Activated naive CD4-positive, alpha-beta T cell treated with Interleukin-2 at 50 U/mL for 16 hours (primary cell): ENCODE measurements around the gene GNB1.
A peak's percentile ranks its signal among the peaks of the same experiment; 100 is the strongest.
"Not testable (repeated sequence)": the region's sequence is repeated elsewhere in the genome, so short reads cannot be mapped to it uniquely, and the experiment has no call there.

Experiments
- DNase-seq: peaks from one replicate; pipeline ENCODE4 v3.0.0-alpha.2; 2020

Gene GNB1

GRCh38 chr1:1889090-1889750 lies 1.7 kb downstream of the GNB1 start:
- DNase-seq: no peak

- not testable (repeated sequence) for DNase-seq
These were observed 7.0 kb downstream of the GNB1 start for GRCh38 chr1:1883890-1884289.

GRCh38 chr1:1883092-1883873 lies 7.6 kb downstream of the GNB1 start:
- DNase-seq: no peak

- no peak for DNase-seq
These were observed 9.2 kb downstream of the GNB1 start for GRCh38 chr1:1881727-1882126.

GRCh38 chr1:1880617-1881312 lies 10.1 kb downstream of the GNB1 start:
- DNase-seq: no peak

- no peak for DNase-seq
These were observed 10.9 kb downstream of the GNB1 start for GRCh38 chr1:1879942-1880341.

GRCh38 chr1:1877865-1878436 lies 12.9 kb downstream of the GNB1 start:
- no peak for DNase-seq

GRCh38 chr1:1876335-1876930 lies 14.5 kb downstream of the GNB1 start:
- DNase-seq: no peak

- peak; percentile 33 for DNase-seq
These were observed 15.0 kb downstream of the GNB1 start for GRCh38 chr1:1875932-1876331.

GRCh38 chr1:1874901-1875300 lies 16.0 kb downstream of the GNB1 start:
- DNase-seq: no peak

GRCh38 chr1:1873186-1873585 lies 17.7 kb downstream of the GNB1 start:
- DNase-seq: no peak

GRCh38 chr1:1872329-1872994 lies 18.4 kb downstream of the GNB1 start:
- no peak for DNase-seq

GRCh38 chr1:1869469-1869868 lies 21.4 kb downstream of the GNB1 start:
- no peak for DNase-seq

GRCh38 chr1:1867164-1867563 lies 23.7 kb downstream of the GNB1 start:
- no peak for DNase-seq

- DNase-seq: no peak
These were observed 27.9 kb downstream of the GNB1 start for GRCh38 chr1:1862905-1863547.

- not testable (repeated sequence) for DNase-seq
These were observed 29.1 kb downstream of the GNB1 start for GRCh38 chr1:1861761-1862310.

GRCh38 chr1:1861339-1861730 lies 29.6 kb downstream of the GNB1 start:
- DNase-seq: no peak

- DNase-seq: not testable (repeated sequence)
These were observed 30.8 kb downstream of the GNB1 start for GRCh38 chr1:1859970-1860697.

GRCh38 chr1:1858382-1859086 lies 32.4 kb downstream of the GNB1 start:
- no peak for DNase-seq

- DNase-seq: no peak
These were observed 33.7 kb downstream of the GNB1 start for GRCh38 chr1:1857096-1857703.
